Measurements from ENCODE around the gene CACNA1B. TPM values are rescaled to one million over a fixed set of nuclear protein-coding genes. Genes with fewer than 3 reads are reported as not detected.

The CACNA1B gene
- total and polyA plus RNA-seq, 2 of the 4 experiments (the other 2 are of a cell fraction) = 0.02 TPM; not detected in 1

DNA sequence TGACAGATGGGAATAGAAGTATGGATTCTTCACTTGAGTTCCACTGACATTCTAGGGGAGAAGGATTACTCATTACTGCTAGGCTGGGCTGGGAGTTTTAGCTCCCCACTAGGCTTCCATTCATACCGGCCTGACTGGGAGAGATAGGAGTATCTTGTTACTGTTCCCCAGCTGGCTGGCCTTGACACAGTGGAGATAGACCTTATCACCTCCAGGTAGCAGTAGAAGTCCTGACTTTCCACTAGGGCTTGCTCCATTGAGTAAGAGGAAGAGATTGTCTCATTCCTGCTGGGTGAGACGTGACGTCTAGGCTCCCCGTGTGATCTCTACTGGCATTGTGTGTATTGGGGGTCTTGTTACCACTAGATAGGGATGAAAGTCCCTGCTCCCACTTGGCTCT is 156.4 kb downstream of the CACNA1B start:
- Histone ChIP-seq H3K56ac (ENCODE audit: extremely low read depth, insufficient read depth, low read length) (no peak overlapping the region), H3K79me1 (ENCODE audit: low read depth in 1 of 2, low read length in 2 of 2) (no peaks in the 10 kb centered on the region), H3K4me3 (ENCODE audit: insufficient read depth, low read depth, low read length) (no peak overlapping the region), H2BK20ac (ENCODE audit: low read depth, low read length) (no peak overlapping the region), H4K8ac (ENCODE audit: low read depth in 2 of 2, low read length in 2 of 2) (no peak overlapping the region), H2BK15ac (ENCODE audit: low read depth, low read length) (no peak overlapping the region), H4K91ac (ENCODE audit: insufficient read depth, low read depth, low read length) (no peak overlapping the region), H4K5ac (ENCODE audit: low read depth, low read length) (no peak overlapping the region), H2AFZ (replicated peaks; ENCODE audit: low read length, poor library complexity) (no peak overlapping the region), H3K9me1 (ENCODE audit: insufficient read depth, low read length) (no peaks in the 10 kb centered on the region), H3K4ac (ENCODE audit: low read depth, low read length) (no peak overlapping the region), H3K4me2 (ENCODE audit: low read depth, low read length) (no peak overlapping the region), H3K23ac (ENCODE audit: low read depth, low read length) (no peak overlapping the region), H3K27ac (ENCODE audit: insufficient read depth, low read length) (no peak overlapping the region), H3K9ac (ENCODE audit: low read depth, low read length) (no peak overlapping the region), H3K27me3 (ENCODE audit: control insufficient read depth, insufficient read depth, low read length) (no peaks in the 10 kb centered on the region), H2AK5ac (ENCODE audit: low read depth, low read length) (no peak overlapping the region), H3K4me1 (ENCODE audit: control insufficient read depth, insufficient read depth, low read length) (no peaks in the 10 kb centered on the region), H2BK120ac (ENCODE audit: low read depth, low read length) (no peak overlapping the region), H3K9me3 (ENCODE audit: control insufficient read depth, insufficient read depth, low read length) (peaks cover 2% of the 10 kb centered on the region; the same call in 1 of the 2 replicates), H3K36me3 (ENCODE audit: control insufficient read depth, insufficient read depth, low read length) (no peaks in the 10 kb centered on the region), H4K20me1 (ENCODE audit: insufficient read depth, low read length) (no peaks in the 10 kb centered on the region), H3K18ac (ENCODE audit: low read depth, low read length) (no peak overlapping the region), H2BK5ac (ENCODE audit: low read depth, low read length, poor library complexity, severe bottlenecking) (no peak overlapping the region), H3K14ac (replicated peaks; ENCODE audit: low read depth, low read length) (no peak overlapping the region), H2AK9ac (replicated peaks; ENCODE audit: low read depth, low read length, poor library complexity) (peak overlapping the region; percentile 65)
- TF ChIP-seq CHD1 (IDR thresholded peaks at IDR 0.05; ENCODE audit: low read depth, low read length) (no peak), RCOR1 (IDR thresholded peaks at IDR 0.05; ENCODE audit: insufficient replicate concordance, low read length) (no peak), RAD21 (IDR thresholded peaks at IDR 0.05; ENCODE audit: low read length) (no peak), RFX5 (IDR thresholded peaks at IDR 0.05; ENCODE audit: low read depth, low read length) (no peak), NFE2L2 (IDR thresholded peaks at IDR 0.05; ENCODE audit: low read depth, low read length) (no peak), MXI1 (IDR thresholded peaks at IDR 0.05; ENCODE audit: borderline replicate concordance, low read depth, low read length) (no peak), POLR2A (IDR thresholded peaks at IDR 0.05; ENCODE audit: low read depth, low read length) (no peak), MAFK (IDR thresholded peaks at IDR 0.05; ENCODE audit: low read depth, low read length) (no peak), CEBPB (IDR thresholded peaks at IDR 0.05; ENCODE audit: low read depth, low read length) (no peak), FOS (IDR thresholded peaks at IDR 0.05; ENCODE audit: low read depth, low read length) (no peak), BHLHE40 (IDR thresholded peaks at IDR 0.05; ENCODE audit: low read depth, low read length) (no peak), SMC3 (IDR thresholded peaks at IDR 0.05; ENCODE audit: low read depth, low read length) (no peak)
- TF ChIP-seq, protein P1, sequence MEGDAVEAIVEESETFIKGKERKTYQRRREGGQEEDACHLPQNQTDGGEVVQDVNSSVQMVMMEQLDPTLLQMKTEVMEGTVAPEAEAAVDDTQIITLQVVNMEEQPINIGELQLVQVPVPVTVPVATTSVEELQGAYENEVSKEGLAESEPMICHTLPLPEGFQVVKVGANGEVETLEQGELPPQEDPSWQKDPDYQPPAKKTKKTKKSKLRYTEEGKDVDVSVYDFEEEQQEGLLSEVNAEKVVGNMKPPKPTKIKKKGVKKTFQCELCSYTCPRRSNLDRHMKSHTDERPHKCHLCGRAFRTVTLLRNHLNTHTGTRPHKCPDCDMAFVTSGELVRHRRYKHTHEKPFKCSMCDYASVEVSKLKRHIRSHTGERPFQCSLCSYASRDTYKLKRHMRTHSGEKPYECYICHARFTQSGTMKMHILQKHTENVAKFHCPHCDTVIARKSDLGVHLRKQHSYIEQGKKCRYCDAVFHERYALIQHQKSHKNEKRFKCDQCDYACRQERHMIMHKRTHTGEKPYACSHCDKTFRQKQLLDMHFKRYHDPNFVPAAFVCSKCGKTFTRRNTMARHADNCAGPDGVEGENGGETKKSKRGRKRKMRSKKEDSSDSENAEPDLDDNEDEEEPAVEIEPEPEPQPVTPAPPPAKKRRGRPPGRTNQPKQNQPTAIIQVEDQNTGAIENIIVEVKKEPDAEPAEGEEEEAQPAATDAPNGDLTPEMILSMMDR (conservative IDR thresholded peaks at IDR 0.05; ENCODE audit: low read depth, low read length) = no peak
- TF ChIP-seq, protein P2, sequence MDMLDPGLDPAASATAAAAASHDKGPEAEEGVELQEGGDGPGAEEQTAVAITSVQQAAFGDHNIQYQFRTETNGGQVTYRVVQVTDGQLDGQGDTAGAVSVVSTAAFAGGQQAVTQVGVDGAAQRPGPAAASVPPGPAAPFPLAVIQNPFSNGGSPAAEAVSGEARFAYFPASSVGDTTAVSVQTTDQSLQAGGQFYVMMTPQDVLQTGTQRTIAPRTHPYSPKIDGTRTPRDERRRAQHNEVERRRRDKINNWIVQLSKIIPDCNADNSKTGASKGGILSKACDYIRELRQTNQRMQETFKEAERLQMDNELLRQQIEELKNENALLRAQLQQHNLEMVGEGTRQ (IDR thresholded peaks at IDR 0.05; ENCODE audit: low read depth, low read length) = no peak
- TF ChIP-seq, protein P3, sequence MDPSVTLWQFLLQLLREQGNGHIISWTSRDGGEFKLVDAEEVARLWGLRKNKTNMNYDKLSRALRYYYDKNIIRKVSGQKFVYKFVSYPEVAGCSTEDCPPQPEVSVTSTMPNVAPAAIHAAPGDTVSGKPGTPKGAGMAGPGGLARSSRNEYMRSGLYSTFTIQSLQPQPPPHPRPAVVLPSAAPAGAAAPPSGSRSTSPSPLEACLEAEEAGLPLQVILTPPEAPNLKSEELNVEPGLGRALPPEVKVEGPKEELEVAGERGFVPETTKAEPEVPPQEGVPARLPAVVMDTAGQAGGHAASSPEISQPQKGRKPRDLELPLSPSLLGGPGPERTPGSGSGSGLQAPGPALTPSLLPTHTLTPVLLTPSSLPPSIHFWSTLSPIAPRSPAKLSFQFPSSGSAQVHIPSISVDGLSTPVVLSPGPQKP (IDR thresholded peaks at IDR 0.05; ENCODE audit: borderline replicate concordance, low read depth, low read length) = no peak
- WGBS, 2 experiments (ENCODE audit: extremely low coverage in 2 of 2, insufficient read length in 1 of 2) = no CpG with 5 or more reads among the region's 4 CpGs
- DNase-seq (no peak), ATAC-seq (ENCODE audit: low read depth) (no peak)
- in situ Hi-C loops (cut with MboI; ENCODE audit: low sequenced_read_pairs) = no loop called here
- no TSS peak for BruUV-seq (replicated peaks)
- ChIA-PET CTCF (no interaction called here), POLR2A (ENCODE audit: unreplicated experiment) (no interaction called here)
- intact Hi-C loops (cut with micrococcal nuclease) = no loop called here
- dilution Hi-C loops (cut with HindIII; ENCODE audit: low sequenced_read_pairs, unreplicated experiment) = no loop called here

Data from IMR-90 (cell line).